ENCODE measurements around the gene LRP8. TPM values are rescaled to one million over a fixed set of nuclear protein-coding genes. Genes with fewer than 3 reads are reported as not detected.

The LRP8 gene
- total RNA-seq, 1 experiment from 2014 or later = 21.4 TPM

DNA sequence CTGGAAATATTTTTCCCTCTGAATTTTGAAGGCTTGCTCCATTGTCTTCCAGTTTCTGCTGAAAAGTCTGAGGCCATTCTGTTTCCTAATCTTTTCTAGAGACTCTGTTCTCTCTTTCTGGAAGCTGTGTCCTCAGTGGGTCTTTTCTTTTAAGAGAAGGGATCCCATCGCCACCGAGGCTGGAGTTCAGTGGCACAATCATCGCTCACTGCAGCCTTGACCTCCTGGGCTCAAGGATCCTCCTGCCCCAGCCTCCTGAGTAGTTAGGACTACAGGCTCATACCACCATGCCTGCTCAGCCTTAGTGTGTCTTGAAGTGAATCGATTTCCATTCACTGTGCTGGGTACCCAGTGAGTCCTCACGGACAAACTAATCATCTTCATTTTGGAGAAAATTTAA, 9.6 kb upstream of the LRP8 start:
- H3K9me3 ChIP-seq (replicated peaks) = no peaks in the 10 kb centered on the region
- H3K27me3 ChIP-seq = peaks cover 16% of the 10 kb centered on the region
- H3K4me3 ChIP-seq = no peak overlapping the region
- no peaks in the 10 kb centered on the region for H3K36me3 ChIP-seq
- H3K4me1 ChIP-seq = peaks cover 2% of the 10 kb centered on the region; the same call in 1 of the 2 replicates
- H3K27ac ChIP-seq = no peak overlapping the region
- DNase-seq = no peak

DNA sequence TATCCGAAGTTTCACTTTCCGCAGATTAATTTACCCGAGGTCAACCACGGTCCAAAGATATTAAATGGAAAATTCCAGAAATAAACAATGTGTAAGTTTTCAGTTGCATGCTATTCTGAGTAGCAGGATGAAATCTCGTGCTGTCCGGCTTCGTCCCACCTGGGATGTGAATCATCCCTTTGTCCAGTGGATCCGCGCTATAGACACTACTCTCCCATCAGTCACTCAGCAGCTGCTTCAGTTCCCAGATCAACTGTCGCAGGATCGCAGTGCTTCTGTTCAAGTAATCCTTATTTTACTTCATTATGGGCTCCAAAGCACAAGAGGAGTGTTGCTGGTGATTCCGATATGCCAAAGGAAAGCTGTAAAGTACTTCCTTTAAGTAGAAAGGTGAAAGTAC, 8.3 kb upstream of the LRP8 start:
- no peaks in the 10 kb centered on the region for H3K36me3 ChIP-seq
- no peaks in the 10 kb centered on the region for H3K9me3 ChIP-seq (replicated peaks)
- peaks cover 11% of the 10 kb centered on the region; the same call in 1 of the 2 replicates for H3K27me3 ChIP-seq
- peak; percentile 20 to 53 for DNase-seq
- H3K4me1 ChIP-seq = peaks cover 2% of the 10 kb centered on the region; the same call in 1 of the 2 replicates
- H3K27ac ChIP-seq = no peak overlapping the region
- no peak overlapping the region for H3K4me3 ChIP-seq

DNA sequence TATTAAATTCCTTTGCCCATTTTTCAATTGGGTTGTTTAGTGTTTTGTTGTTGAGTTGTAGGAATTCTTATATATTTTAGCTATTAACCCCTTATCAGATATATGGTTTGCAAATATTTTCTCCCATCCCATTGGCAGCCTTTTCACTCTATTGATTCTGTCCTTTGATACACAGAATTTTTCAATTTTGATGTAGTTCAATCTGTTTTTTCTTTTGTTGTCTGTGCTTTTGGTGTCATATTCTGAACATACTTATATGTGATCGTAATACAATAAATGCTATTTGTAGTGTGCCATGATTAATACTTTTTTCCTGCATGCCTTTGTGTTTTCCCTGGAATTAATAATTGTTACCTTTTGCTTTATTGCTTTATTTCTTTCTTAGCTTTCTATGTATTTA, 7.8 kb upstream of the LRP8 start:
- Histone ChIP-seq H3K27ac (no peak overlapping the region), H3K27me3 (peaks cover 6% of the 10 kb centered on the region; the same call in 1 of the 2 replicates), H3K36me3 (no peaks in the 10 kb centered on the region), H3K9me3 (replicated peaks) (no peaks in the 10 kb centered on the region), H3K4me3 (no peak overlapping the region), H3K4me1 (peaks cover 2% of the 10 kb centered on the region; the same call in 1 of the 2 replicates)
- no peak for DNase-seq

DNA sequence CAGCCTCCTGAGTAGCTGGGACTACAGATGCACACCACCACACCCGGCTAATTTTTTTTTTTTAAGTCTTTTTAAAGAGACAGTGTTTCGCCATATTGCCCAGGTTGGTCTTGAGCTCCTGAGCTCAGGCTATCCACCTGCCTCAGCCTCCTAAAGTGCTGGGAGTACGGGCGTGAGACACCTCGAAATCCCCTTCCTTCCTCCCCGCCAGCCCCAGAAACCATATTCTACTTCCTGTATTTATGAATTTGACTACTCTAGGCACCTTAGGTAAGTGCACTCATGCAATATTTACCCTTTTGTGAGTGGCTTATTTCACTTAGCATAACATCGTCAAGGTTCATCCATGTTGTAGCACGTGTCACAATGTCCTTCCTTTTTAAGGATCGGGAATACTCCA, 6.9 kb upstream of the LRP8 start:
- peaks cover 2% of the 10 kb centered on the region; the same call in 1 of the 2 replicates for H3K4me1 ChIP-seq
- no peak for DNase-seq

DNA sequence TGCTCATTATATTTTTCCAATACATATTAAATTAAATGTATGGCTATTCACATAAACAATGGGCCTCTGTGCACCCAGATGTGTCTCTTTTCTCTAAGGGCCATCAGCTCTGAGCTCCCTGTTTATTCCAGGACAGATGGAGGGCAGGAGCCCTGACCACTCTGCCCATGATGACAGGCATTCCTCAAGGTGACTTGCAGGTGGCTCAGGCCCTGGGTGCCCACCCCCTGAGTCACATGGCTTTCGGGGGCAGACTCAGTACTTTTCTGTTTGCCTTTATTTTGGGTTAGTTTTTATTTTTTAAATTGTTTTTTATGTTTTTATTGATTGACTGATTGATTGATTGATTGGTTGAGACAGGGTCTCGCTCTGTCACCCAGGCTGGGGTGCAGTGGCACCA, 6.4 kb upstream of the LRP8 start:
- DNase-seq = peak in 1 of 2 experiments; percentile 1
- Histone ChIP-seq H3K4me1 (peaks cover 2% of the 10 kb centered on the region; the same call in 1 of the 2 replicates), H3K4me3 (no peak overlapping the region), H3K36me3 (no peaks in the 10 kb centered on the region), H3K27me3 (peaks cover 6% of the 10 kb centered on the region; the same call in 1 of the 2 replicates), H3K9me3 (replicated peaks) (no peaks in the 10 kb centered on the region), H3K27ac (no peak overlapping the region)

More for the DNA sequence above, 6.9 kb upstream of the LRP8 start:
- Histone ChIP-seq H3K27me3 (peaks cover 6% of the 10 kb centered on the region; the same call in 1 of the 2 replicates), H3K36me3 (no peaks in the 10 kb centered on the region), H3K27ac (no peak overlapping the region), H3K4me3 (no peak overlapping the region), H3K9me3 (replicated peaks) (no peaks in the 10 kb centered on the region)

DNA sequence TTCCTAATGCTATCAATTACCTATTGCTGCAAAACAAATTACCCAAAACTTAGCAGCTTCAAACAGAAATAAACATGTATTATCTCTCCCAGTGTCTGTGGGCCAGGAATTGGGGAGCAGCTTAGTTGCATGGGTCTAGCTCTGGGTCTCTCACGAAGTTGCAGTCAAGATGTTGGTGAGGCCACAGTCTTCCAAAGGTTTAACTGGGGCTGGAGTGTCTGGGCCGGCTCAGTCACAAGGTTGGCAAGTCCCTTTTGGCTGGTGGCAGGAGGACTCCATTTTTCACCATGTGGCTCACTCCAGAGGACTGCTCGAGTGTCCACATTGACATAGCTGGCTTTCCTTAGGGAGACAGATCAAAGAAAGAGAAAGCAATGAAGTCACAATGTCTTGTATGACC, 5.0 kb upstream of the LRP8 start:
- Histone ChIP-seq H3K4me1 (peaks cover 2% of the 10 kb centered on the region; the same call in 1 of the 2 replicates), H3K4me3 (no peak overlapping the region), H3K27ac (no peak overlapping the region), H3K9me3 (replicated peaks) (no peaks in the 10 kb centered on the region), H3K36me3 (no peaks in the 10 kb centered on the region), H3K27me3 (peaks cover 6% of the 10 kb centered on the region; the same call in 1 of the 2 replicates)
- peak in 1 of 2 experiments; percentile 1 for DNase-seq

DNA sequence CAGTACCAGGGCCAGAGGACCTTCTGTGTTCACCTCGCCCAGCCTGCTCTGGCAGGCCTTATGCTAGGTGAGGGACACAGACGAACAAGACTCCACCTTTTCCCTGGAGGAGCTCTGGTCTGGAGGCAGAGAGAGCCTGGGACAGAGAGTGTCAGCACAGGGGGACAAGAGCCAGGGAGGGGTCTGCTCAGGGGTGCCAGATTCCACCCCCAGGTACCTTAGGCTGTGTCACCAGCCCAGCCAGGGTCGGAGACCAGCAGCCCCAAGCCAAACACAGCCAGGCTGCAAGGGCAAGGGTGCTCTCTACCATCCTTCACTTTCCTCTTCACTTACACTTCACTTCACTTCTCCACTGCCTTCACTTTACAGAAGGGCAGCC, 4.3 kb upstream of the LRP8 start:
- Histone ChIP-seq H3K27me3 (peaks cover 6% of the 10 kb centered on the region; the same call in 1 of the 2 replicates), H3K4me3 (no peak overlapping the region), H3K9me3 (replicated peaks) (no peaks in the 10 kb centered on the region), H3K36me3 (no peaks in the 10 kb centered on the region), H3K4me1 (peaks cover 2% of the 10 kb centered on the region; the same call in 1 of the 2 replicates), H3K27ac (no peak overlapping the region)
- DNase-seq = peak in 1 of 2 experiments; percentile 0

DNA sequence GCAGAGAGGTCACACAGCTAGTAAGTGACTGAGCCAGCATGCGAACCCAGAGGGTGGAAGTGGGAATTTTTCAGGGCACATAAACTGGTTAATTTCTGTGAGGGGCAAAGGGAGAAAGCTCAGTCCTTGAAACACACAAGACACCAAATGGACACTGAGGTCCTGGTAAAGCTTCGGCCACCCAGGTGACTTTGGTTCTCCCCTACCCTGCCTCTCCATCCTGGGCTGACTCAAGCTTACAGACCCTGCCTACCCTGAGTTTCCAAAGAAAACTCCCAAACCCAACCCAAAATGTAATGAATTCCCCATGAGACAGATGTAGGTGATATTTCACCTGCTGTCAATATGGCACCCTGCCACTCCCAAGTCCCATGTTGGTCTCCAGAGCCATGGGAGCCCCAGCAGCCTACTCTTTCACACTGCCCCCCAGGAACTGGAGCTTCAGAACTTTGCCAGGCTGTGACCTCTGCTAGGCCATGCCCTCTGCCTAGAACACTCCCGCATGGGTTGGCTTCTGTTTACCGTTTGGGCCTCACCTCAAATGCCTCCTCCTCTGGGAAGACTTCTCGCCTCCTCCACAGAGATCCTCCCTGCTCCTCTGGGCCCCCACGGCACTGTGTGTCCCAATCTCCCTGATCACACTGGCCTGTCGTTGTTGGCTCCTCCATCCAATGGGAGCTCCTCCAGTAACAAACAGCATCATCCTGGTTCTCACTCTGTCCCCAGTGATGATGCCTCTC, 3.7 kb upstream of the LRP8 start:
- Histone ChIP-seq H3K36me3 (no peaks in the 10 kb centered on the region), H3K4me3 (no peak overlapping the region), H3K27ac (no peak overlapping the region), H3K9me3 (replicated peaks) (no peaks in the 10 kb centered on the region), H3K4me1 (peaks cover 2% of the 10 kb centered on the region; the same call in 1 of the 2 replicates), H3K27me3 (peaks cover 4% of the 10 kb centered on the region; the same call in 1 of the 2 replicates)
- peak in 1 of 2 experiments; percentile 0 for DNase-seq

DNA sequence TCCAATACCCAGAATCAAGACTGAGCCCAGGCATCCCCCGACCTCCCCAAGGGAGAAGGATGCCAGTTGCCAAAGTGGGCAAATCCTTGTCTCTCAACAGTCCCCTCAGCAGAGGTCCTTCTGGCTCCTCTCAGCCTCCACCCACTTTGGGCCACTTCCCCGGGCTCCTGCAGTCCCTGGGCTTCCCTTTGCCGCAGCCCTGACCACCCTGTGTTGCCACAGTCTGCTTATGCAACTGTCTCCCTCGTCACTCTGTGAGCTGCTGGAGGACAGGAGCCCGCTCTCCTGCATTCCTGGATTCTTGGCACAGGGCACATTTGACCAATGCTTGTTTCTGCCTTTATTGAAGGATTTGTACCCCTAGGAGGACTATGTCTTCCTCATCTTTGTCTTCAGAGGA, 2.9 kb upstream of the LRP8 start:
- Histone ChIP-seq H3K27me3 (no peaks in the 10 kb centered on the region), H3K4me3 (no peak overlapping the region), H3K36me3 (no peaks in the 10 kb centered on the region), H3K27ac (no peak overlapping the region), H3K4me1 (no peaks in the 10 kb centered on the region), H3K9me3 (replicated peaks) (no peaks in the 10 kb centered on the region)
- DNase-seq = no peak

DNA sequence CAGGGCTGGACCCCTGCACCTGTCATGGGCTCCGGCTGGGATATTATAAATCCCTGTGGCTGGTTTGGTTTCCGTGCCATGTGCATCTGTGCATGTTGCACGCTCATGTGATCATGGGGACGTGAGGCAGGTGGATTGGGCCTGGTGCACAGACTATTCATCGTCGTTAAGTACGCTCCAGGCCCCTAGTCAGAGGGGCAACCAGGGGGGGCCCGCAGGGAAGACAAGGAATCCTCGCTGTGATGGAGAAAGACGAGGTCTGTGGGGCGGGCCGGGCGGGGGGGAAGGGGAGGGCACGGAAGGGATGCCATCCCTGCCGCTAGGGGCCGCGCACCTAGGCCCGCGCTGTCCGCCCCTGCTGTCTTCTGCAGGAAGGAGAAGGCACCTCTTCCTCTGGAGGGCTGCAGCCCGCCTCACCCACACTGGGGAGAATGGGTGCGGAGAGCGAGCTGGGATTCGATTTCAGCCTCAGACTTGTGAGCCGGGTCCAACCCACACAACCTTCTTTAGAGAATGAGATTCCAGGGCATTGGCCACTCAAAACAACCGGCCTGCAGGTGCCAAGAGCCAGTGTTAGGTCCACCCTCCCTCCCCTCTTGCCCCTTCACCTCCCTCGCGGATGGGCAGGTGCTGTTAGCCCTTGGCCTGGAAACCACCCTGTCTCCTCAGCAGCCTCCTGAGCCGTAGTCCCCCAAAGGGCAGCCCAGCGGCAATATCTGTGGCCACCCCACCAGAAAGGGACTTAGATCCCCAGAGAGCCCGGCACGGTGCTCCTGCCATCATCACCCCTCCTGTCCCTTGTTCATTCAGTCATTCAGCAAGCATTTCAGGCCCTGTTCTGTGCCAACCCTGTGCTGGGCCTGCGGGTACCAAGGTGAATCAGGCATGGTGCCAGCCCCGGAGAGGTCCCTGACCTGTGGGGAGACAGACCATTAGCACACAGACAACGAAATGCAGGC, 950 bp upstream of the LRP8 start:
- H3K4me1 ChIP-seq = no peaks in the 10 kb centered on the region
- no peak overlapping the region for H3K27ac ChIP-seq
- DNase-seq = no peak
- H3K9me3 ChIP-seq (replicated peaks) = no peaks in the 10 kb centered on the region
- no peaks in the 10 kb centered on the region for H3K36me3 ChIP-seq
- H3K27me3 ChIP-seq = no peaks in the 10 kb centered on the region
- peak overlapping the region; percentile 56 for H3K4me3 ChIP-seq

DNA sequence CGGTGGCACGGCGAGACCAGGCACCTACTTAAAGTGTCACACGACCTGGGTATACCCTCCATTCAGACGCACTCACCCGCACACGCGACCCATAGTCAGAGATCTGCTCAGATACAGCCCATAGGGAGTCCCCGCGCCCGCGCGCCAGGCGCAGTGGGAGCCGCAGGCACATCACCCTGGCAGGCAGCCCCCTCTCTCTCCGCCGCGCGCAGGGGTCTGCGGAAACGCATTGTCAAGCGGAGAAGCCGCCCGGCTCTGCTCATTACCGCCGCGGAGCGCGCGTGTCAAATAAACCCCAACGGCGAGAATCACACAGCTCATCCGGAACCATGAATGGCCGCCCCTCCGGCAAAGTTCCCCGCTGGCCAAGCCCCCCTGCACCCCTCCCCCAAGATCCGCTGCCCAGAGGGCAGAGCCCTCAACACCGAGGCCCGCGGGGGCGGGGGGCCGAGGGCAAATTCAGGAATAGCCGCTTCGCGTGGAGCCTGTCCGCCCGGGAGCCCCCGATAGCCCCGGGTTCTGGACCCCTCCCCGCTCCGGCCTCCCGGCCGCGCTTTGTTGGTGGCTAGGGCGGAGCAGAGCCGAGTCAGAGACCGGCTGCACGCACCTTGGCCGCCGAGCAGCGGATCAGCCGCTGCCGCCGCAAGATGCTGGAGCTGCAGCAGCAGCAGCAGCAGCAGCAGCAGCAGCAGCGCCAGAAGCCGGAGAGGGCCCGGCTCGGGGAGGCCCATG, 522 bp downstream of the LRP8 start:
- peak overlapping the region; percentile 68 for H3K4me3 ChIP-seq
- H3K27ac ChIP-seq = peak overlapping the region; percentile 75
- no peaks in the 10 kb centered on the region for H3K9me3 ChIP-seq (replicated peaks)
- H3K36me3 ChIP-seq = no peaks in the 10 kb centered on the region
- H3K27me3 ChIP-seq = no peaks in the 10 kb centered on the region
- peak; percentile 54 to 60 for DNase-seq
- no peaks in the 10 kb centered on the region for H3K4me1 ChIP-seq

DNA sequence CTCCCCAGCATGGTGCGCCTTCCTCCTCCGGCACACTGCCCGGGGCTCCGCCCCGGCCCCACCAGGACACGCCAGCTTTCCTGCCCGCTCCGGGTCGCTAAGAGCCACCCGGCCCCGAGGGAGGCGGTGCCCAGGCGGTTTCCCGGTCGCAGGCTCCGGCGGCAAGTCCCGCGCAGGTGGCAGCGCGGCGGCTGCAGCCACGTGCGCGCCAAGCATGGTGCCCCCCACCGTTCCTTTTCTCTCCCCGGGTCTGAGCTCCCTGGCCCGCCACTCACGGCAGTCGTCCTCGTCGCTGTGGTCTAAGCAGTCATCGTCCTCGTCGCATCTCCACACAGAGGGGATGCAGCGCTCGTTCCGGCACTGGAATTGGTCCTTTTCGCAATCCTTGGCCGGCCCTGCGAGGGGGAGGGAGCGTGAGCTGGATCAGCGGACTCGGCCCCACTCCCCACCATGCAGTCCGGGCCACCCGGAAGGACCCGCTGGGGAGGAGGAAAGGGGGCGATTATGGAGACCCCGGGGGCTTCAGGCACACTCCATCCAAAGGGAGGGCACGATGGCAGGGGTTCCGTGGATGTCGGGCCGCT, 1.2 kb downstream of the LRP8 start:
- Histone ChIP-seq H3K27ac (peak overlapping the region; percentile 75), H3K36me3 (no peaks in the 10 kb centered on the region)
- no peak for DNase-seq

DNA sequence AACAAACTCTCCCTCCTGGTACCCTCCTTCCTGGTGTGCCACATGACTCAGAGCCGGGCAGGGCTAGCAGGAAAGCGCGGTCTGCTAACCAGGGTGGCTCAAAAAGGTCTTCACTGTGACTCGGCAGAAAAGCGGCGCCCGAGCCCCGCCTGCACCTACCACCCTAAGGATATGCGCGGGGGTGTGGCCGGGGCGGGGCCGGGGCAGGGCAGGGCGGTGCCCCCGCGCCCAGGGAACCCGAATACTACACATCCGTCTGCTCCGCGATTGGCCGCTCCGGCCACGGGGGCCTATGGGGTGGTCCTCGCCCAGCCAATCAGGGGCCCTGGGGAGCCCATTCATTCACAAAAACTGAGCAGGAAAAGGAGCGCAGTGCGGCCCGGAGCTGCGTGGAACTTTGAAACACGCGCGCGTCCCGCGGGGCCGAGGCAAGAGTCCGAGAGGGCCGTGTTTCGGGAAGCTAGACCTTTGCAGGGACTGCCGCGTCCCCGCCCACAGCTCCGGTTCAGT, 1.7 kb downstream of the LRP8 start:
- DNase-seq = peak; percentile 97 to 98
- H3K27ac ChIP-seq = peak overlapping the region; percentile 75
- peak overlapping the region; percentile 68 for H3K4me3 ChIP-seq
- no peaks in the 10 kb centered on the region for H3K4me1 ChIP-seq
- no peaks in the 10 kb centered on the region for H3K9me3 ChIP-seq (replicated peaks)
- no peaks in the 10 kb centered on the region for H3K36me3 ChIP-seq
- H3K27me3 ChIP-seq = no peaks in the 10 kb centered on the region

More for the DNA sequence above, 1.2 kb downstream of the LRP8 start:
- no peaks in the 10 kb centered on the region for H3K9me3 ChIP-seq (replicated peaks)
- no peaks in the 10 kb centered on the region for H3K4me1 ChIP-seq
- H3K4me3 ChIP-seq = peak overlapping the region; percentile 68
- no peaks in the 10 kb centered on the region for H3K27me3 ChIP-seq
